ENCODE results near the gene PNKD.

PNKD gene

DNA sequence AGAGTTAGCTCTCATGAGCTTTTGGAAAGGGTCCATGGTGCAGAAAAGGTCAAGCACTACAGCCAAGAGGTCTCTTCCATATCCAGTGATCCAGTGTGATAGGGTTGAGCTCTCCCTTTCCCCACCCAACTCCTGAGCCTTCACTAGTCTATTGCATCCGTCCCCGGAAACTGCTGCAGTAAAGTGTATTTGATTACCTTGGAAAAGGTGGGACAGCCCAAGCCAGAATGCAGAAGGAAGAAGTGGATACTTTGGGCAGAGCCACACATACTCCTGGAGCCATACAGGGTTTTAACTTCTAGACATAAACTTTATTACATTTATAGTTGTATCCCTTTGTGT is 3.6 kb downstream of the PNKD start:
- TF ChIP-seq, protein P1, sequence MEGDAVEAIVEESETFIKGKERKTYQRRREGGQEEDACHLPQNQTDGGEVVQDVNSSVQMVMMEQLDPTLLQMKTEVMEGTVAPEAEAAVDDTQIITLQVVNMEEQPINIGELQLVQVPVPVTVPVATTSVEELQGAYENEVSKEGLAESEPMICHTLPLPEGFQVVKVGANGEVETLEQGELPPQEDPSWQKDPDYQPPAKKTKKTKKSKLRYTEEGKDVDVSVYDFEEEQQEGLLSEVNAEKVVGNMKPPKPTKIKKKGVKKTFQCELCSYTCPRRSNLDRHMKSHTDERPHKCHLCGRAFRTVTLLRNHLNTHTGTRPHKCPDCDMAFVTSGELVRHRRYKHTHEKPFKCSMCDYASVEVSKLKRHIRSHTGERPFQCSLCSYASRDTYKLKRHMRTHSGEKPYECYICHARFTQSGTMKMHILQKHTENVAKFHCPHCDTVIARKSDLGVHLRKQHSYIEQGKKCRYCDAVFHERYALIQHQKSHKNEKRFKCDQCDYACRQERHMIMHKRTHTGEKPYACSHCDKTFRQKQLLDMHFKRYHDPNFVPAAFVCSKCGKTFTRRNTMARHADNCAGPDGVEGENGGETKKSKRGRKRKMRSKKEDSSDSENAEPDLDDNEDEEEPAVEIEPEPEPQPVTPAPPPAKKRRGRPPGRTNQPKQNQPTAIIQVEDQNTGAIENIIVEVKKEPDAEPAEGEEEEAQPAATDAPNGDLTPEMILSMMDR (IDR thresholded peaks at IDR 0.05; ENCODE audit: extremely low read depth, missing control alignments): no peak

DNA sequence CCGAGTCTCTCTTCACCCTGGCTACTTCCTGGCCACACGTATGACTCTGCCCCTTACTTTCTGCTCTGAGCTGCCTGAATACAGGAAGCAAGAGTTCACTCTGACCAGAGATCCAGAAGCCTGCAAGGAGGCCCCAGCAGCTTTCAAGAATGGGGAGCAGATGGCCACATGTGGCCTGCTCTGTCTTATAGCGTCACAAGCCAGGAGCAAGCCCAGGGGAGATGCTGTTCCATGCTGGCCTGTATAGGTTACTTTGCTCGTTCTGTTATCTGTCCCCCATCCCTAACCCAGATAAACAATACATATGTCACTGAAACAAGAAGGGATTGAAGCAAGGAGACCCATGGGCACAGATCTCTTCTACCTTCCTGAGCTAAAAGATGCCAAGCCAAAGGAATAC is 4.3 kb downstream of the PNKD start:
- TF ChIP-seq, protein P1 (IDR thresholded peaks at IDR 0.05; ENCODE audit: extremely low read depth, missing control alignments): no peak

More for the DNA sequence above, 3.6 kb downstream of the PNKD start:
- no peak for DNase-seq (ENCODE audit: low spot score)

DNA sequence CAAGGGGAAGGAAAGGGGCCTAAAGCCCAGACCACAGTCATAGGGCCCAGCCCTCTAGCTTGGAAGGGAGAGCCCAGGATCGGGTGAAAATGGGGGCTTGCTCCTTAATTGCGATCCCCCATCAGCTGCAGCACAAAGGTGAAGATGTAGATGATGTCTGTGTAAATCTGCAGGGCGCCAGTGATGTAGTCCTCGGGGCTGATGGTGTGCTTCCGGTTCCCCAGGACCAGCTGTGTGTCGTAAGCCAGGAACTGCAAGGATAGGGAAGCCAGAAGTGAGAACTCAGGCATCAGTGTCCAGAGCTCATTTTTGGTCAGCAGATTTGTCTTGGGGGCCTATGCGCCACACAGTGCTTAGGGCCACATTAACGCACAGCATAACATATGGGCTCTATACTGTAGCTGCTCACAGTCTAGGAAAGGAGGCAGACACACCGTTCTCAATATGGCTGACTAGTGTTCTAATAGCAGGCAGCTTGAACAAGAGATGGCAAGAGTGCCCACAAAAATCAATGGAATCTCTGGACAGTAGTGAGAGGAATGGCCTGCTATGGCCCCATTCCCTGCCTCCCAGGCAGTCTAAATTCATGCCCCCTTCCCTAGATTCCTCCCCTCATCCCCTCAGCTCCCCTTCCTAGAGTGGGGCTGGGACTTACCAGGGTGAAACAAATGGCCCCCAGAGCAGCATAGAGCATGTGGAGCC is 5.2 kb downstream of the PNKD start:
- no peak for DNase-seq (ENCODE audit: low spot score)
- TF ChIP-seq, protein P1 (IDR thresholded peaks at IDR 0.05; ENCODE audit: extremely low read depth, missing control alignments): no peak

More for the DNA sequence above, 4.3 kb downstream of the PNKD start:
- DNase-seq (ENCODE audit: low spot score): no peak

DNA sequence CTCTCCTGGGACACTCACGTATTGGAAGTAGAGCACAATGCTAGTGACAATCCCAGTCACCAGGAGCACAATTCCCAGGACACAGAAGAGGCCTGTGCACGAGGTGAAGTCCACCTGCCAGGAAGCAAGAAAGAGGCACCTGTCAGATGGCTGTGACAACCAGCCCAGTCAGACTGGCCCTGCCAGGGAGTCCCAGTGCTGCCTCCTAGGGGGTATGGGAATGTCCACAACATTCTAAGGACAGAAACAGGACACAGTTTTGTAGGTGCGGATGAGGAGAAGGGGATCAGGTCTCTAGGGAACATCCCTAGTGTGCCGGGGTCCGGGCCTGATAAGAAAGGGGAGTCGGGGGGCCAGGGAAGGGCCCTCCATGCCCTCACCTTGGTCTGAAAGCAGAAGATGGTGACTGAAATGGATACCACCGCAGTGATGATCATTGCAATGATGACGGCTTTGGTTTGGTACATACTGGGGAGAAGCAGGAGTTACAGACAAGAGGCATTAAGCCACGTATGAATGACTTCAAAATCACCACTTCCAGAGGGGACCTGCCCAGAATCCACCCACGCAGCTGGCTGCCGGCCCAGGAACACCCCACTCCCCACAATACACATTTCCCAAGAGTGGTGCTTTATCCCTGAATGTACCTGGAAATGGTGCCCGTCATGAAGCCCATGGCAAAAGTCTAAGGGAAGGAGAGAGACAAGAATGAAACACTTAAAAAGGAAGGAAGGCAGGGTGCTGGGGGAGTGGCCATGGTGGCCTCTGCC is 6.9 kb downstream of the PNKD start:
- TF ChIP-seq, protein P1 (IDR thresholded peaks at IDR 0.05; ENCODE audit: extremely low read depth, missing control alignments): no peak
- no peak for DNase-seq (ENCODE audit: low spot score)

DNA sequence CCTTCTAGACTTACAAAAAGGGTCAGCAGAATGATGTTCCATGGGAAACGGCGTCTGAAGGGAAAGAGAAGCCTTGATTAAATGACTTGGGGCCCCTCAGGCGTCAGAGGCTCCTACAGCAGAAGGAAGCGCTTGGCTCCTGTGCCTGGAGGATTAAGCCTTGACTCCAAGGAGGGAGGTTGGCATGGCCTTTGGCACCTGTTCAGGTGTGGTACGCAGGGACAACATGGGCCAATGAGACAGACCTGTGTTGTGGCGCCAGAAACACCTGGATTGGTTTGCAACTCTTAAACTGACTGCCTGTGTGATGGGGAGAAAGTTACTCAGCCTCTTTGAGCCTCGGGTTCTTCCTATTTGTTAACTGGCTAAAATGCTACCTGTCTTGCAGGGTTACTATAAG is 7.6 kb downstream of the PNKD start:
- DNase-seq (ENCODE audit: low spot score): no peak
- TF ChIP-seq, protein P1 (IDR thresholded peaks at IDR 0.05; ENCODE audit: extremely low read depth, missing control alignments): no peak

DNA sequence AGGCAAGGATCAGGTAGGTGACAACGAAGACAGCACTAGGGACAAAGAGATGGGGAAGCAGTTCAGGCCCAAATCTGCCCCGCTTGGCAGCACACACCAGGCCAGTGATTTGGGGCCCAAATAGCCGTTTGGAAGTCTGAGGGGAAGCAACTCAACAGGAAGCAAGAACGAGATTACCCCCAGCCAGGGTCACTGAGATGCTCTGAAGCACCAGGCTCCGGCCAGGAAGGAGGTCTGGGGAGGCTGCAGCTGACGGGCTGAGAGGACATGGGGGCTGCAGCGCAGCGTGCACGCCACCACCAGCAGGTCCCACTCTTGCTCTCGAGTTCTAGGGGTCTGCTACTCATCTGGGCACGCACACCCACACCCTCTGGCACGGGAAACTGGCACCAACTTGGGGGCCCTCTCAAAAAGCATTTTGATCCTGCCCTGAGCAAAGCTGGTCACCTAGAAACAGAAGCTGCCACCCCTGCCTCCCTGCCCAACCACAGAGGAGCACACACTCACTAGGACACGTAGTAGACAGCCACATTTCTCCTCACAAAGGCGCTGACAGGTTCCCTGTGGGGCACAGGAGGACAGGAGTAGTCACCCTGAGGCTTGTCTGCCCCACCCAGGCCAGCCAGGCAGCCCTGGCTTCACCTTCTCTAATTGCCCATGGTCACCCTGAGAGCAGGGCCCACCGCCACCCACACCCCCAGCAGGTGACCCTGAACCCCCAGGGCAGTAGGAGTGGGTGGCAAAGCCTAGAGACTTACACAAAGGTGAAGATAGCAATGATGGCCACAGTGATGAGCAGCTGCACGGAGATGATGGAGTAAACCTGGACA is 8.4 kb downstream of the PNKD start:
- no peak for DNase-seq (ENCODE audit: low spot score)
- TF ChIP-seq, protein P1 (IDR thresholded peaks at IDR 0.05; ENCODE audit: extremely low read depth, missing control alignments): no peak
